GM19099 (cell line): ENCODE measurements around the gene MED13L.

ENCODE experiments used
- POLR2A ChIP-seq: IDR thresholded peaks from 3 replicates; pipeline ENCODE4 v1.6.1; 2011; ENCODE audit warnings: low read depth; ENCODE audit not compliant: insufficient read length; ENCODE audit errors: extremely low read depth

Gene MED13L

GRCh38 chr12:116295327-116296263 is 18.1 kb upstream of the MED13L start:
- TF ChIP-seq POLR2A: no peak

GRCh38 chr12:116294454-116295165 is 17.1 kb upstream of the MED13L start:
- no peak for TF ChIP-seq POLR2A

- TF ChIP-seq POLR2A: no peak
Measured at GRCh38 chr12:116293687-116294453, 16.4 kb upstream of the MED13L start.

GRCh38 chr12:116291218-116291617 is 13.7 kb upstream of the MED13L start:
- TF ChIP-seq POLR2A: no peak

DNA sequence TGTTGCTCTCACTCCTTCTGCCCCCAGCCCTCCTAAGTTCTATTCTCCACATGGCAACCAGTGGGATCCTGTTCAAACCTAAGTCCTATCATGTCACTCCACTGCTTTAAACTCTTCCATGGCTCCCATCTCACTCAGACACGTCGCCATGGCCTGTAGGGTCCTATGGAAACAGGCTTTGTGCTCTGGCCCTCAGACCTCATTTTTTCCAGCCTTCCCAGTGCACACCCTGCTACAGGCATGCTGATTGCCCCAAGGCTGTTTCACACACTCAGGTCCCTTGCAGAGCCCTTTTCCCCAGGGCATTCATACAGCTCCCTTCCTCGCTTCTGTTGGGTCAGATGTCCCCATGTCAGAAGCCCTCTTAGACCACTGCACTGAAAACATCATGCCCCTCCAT is 11.2 kb upstream of the MED13L start:
- TF ChIP-seq POLR2A: no peak

DNA sequence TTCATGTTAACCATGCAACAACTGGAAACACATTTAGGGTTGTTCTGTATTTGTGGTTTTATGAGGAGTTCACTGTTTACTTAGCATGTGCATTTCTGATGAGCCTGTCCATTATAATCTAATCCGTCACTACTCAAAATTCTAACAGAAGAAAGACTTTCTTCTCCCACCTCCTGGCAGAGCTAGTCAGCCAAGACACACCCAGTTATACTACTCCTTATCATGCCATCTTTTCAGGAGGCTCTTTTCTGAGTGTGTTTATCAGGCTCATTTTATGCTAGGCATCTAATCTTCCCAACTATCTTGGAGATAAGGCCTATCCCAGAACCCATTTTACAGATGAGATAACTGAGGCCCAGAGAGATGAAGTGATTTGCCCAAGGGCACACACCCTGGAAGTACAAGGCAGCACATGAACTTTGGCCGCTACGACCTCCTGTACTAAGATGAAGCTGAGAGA is 10.4 kb upstream of the MED13L start:
- no peak for TF ChIP-seq POLR2A

DNA sequence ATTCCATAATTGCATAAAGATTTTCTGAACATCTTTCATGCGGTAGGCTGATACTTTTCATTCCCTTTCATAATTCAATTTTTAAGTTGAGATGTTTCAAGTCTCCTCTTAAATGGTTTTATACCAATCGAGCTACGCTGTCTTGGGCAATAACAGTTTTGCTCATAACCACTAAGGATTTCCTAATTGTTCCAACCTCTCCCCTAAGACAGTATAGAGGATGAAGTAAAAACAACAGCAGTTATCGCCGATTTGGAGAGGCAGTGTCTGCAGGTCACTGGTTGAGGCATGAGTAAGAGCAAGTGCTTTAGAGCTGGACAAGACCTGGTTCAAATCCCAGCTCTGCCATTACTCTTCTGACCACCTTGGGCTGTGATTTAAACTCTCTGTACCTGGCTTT is 6.9 kb upstream of the MED13L start:
- no peak for TF ChIP-seq POLR2A

DNA sequence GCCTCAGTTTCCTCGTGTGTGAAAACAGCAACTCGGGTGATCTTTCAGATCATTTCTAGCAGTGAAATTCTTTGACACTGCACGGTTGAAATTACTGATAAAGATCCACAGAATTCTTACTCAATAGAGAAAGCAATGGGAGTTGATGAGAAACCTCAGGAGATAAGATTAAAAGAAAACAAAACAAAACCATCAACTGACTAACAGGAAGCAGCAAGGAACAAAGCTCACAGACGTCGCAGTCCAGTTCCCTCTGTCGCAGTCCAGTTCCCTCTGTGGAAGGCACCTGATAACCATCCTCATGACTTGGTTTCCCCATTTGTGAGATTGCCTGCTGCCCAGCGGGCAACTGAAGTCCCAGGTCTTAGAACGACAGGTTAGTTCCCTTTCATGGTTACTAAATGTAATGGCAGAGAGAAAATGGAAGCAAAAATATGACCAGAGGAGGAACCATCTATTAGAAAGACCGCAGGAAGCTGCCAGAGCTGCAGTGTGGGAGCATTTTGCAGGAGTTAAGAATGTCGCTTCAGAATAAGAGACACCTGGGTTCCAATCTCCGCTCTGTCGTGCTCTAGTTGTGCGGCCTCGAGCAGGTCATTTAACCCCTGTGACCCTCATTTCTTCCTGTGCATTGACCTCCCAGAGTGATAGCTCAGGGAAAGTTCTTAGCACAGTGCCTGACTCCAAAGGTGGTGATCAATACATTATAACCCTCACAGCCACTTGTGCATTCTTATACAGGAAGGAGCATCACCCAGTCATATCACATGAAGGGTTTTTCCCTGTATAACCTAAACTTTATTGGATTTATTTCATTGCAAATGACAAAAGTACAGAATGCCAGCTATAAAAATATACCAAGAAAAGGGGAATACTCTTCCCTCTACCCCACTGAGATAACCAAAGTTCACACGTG is 5.1 kb upstream of the MED13L start:
- TF ChIP-seq POLR2A: no peak

DNA sequence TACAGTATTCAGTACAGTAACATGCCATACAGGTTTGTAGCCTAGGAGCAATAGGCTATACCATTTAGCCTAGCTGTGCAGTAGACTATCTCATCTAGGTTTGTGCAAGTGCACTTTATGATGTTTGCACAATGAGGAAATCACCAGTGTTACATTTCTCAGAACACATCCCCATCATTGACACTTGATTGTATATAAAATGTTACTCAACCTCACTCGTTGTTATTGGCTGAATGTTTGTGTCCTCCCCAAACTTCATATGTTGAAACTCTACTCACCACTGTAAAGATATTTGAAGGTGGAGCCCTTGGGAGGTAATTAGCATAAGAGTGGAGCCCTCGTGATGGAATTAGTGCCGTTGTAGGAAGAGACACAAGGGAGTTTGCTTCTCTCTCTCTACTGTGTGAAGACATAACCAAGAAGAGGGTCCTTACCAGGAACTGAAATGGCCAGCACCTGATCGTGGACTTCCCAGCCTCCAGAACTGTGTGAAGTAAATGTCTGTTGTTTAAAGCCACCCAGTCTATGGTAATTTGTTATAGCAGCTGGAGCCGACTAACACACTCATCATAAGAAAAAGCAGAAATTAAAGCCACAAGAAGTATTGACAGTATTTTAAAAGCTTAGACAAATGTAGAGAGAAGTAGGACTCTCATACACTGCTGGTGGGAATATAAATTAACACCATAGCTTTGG is 3.2 kb upstream of the MED13L start:
- no peak for TF ChIP-seq POLR2A

DNA sequence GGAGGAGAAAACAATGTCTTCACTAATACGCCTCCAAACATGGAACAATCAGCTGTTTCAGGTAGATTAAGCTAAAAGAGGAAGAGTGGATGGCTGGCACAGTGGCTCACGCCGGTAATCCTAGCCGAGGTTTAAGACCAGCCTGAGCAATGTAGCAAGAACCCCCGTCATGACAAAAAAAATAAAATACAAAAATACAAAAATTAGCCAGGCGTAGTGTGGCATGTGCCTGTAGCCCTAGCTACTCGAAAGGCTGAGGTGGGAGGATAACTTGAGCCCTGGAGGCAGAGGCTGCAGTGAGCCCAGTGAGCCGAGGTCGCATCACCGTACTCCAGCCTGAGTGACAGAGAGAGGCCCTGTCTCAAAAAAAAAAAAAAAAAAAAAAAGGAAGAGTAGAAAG is 1.2 kb upstream of the MED13L start:
- no peak for TF ChIP-seq POLR2A

DNA sequence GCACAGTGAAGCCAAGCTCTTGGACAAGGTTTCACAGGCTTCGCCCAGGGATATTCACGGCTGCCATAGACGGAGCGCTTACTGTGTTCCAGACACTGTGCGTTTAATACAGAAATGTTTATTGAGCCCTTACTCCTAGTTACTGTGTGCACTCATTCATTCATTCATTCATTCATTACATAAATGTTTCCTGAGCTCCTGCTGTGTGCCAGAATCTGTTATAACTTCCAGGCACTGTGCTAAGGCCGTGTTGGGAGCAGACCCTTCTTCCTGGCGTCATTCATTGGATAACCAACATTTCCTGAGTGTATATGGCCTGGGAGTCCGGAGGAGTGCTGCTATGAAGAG is 760 bp upstream of the MED13L start:
- TF ChIP-seq POLR2A: no peak

- TF ChIP-seq POLR2A: no peak
Measured at GRCh38 chr12:116276652-116277466, 634 bp downstream of the MED13L start.
